ENCODE measurements around the gene CMTM8. TPM values are rescaled to one million over a fixed set of nuclear protein-coding genes. Genes with fewer than 3 reads are reported as not detected.
A peak's percentile ranks its signal among the peaks of the same experiment; 100 is the strongest.

The CMTM8 gene
- total and polyA plus RNA-seq, 4 donors: 15.2 to 24.5 (median 16.8) TPM

GRCh38 chr3:32353351-32353750 is 114.9 kb downstream of the CMTM8 start:
- no peak for DNase-seq
- Histone ChIP-seq H3K27ac (ENCODE audit: low read depth in 1 of 2, low read length in 1 of 2) (no peak overlapping the region), H3K36me3 (ENCODE audit: control insufficient read depth in 4 of 4, insufficient read depth in 4 of 4, low read length in 4 of 4) (peaks cover 0 to 2% (median 0%) of the 10 kb centered on the region in 4 donors), H3K27me3 (ENCODE audit: control insufficient read depth in 3 of 3, insufficient read depth in 3 of 3, low read length in 2 of 3) (no peaks in the 10 kb centered on the region), H3K4me3 (no peak overlapping the region), H3K4me1 (ENCODE audit: control insufficient read depth in 5 of 5, insufficient read depth in 5 of 5, low read length in 5 of 5) (peaks cover 0 to 19% (median 5%) of the 10 kb centered on the region in 5 donors), H3K9ac (ENCODE audit: insufficient read depth in 1 of 2, low read length in 2 of 2) (no peak overlapping the region), H3K9me3 (ENCODE audit: control insufficient read depth in 4 of 4, insufficient read depth in 3 of 4, low read length in 3 of 4) (no peaks in the 10 kb centered on the region)
- WGBS, 2 donors: 94 to 97% methylated on average over 2 of the region's 2 CpGs
- ATAC-seq (ENCODE audit: insufficient read depth, low FRiP score): no peak
- TF ChIP-seq, protein P1, sequence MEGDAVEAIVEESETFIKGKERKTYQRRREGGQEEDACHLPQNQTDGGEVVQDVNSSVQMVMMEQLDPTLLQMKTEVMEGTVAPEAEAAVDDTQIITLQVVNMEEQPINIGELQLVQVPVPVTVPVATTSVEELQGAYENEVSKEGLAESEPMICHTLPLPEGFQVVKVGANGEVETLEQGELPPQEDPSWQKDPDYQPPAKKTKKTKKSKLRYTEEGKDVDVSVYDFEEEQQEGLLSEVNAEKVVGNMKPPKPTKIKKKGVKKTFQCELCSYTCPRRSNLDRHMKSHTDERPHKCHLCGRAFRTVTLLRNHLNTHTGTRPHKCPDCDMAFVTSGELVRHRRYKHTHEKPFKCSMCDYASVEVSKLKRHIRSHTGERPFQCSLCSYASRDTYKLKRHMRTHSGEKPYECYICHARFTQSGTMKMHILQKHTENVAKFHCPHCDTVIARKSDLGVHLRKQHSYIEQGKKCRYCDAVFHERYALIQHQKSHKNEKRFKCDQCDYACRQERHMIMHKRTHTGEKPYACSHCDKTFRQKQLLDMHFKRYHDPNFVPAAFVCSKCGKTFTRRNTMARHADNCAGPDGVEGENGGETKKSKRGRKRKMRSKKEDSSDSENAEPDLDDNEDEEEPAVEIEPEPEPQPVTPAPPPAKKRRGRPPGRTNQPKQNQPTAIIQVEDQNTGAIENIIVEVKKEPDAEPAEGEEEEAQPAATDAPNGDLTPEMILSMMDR (IDR thresholded peaks at IDR 0.05; ENCODE audit: control extremely low read depth, extremely low read depth): no peak

DNA sequence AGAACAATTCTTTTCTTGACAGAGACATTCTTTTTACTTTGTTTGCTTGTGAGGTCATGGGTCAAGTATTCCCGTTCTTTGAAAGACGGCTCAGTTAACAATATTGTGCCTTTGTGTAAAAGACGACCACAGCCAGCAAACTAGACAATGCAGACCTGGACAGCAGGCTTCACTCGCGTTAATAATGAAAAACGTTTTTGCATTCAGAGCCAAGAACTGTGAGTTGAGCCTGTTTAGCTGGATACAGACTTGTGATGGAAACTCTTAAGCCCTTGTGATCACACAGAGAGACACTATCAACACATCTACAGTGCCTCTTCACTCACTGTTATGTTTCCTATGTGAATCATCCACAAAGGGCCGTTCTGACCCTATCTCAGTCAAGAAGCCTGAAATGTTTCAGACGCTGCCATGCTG is 115.9 kb downstream of the CMTM8 start:
- 55 to 71% methylated on average over 8 of the region's 8 CpGs for WGBS, 2 donors
- peaks cover 0 to 2% (median 0%) of the 10 kb centered on the region in 4 donors for H3K36me3 ChIP-seq (ENCODE audit: control insufficient read depth in 4 of 4, insufficient read depth in 4 of 4, low read length in 4 of 4)
- DNase-seq (peak in 2 of 3 donors; percentile 24 to 47), ATAC-seq (ENCODE audit: insufficient read depth, low FRiP score) (no peak)
- H3K9ac ChIP-seq (ENCODE audit: insufficient read depth in 1 of 2, low read length in 2 of 2): no peak overlapping the region
- H3K9me3 ChIP-seq (ENCODE audit: control insufficient read depth in 4 of 4, insufficient read depth in 3 of 4, low read length in 3 of 4): no peaks in the 10 kb centered on the region
- no peaks in the 10 kb centered on the region for H3K27me3 ChIP-seq (ENCODE audit: control insufficient read depth in 3 of 3, insufficient read depth in 3 of 3, low read length in 2 of 3)
- H3K4me3 ChIP-seq: no peak overlapping the region
- H3K27ac ChIP-seq (ENCODE audit: low read depth in 1 of 2, low read length in 1 of 2): no peak overlapping the region
- peaks cover 0 to 19% (median 5%) of the 10 kb centered on the region in 5 donors for H3K4me1 ChIP-seq (ENCODE audit: control insufficient read depth in 5 of 5, insufficient read depth in 5 of 5, low read length in 5 of 5)
- TF ChIP-seq, protein P1 (IDR thresholded peaks at IDR 0.05; ENCODE audit: control extremely low read depth, extremely low read depth): no peak

DNA sequence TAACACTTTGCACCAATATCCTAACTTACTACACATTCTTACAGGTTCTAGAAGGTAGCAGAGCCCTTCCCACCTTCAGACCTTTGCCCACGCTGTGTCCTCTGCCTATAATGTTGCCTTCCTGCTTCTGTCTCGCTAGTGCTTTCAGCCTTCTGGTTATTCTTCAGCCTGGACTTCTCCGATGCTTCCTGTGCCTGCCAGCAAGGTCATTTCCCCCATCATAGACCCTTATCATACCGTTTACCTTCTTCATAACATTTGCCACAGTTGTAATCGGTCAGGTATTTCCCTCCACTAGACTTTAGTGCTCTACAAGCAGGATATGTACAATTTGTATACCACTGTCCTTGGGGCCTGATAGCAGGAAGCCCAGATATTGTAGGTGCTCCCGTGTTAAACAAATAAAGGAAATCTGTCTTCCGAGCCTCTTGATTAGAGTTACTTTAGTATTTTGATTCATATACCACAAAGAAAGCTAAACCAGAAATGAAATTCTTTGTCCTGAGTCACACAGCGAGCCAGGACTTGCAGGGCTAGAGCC is 117.3 kb downstream of the CMTM8 start:
- Histone ChIP-seq H3K4me1 (ENCODE audit: control insufficient read depth in 5 of 5, insufficient read depth in 5 of 5, low read length in 5 of 5) (peaks cover 0 to 19% (median 5%) of the 10 kb centered on the region in 5 donors), H3K36me3 (ENCODE audit: control insufficient read depth in 4 of 4, insufficient read depth in 4 of 4, low read length in 4 of 4) (peaks cover 0 to 6% (median 0%) of the 10 kb centered on the region in 4 donors), H3K27me3 (ENCODE audit: control insufficient read depth in 3 of 3, insufficient read depth in 3 of 3, low read length in 2 of 3) (no peaks in the 10 kb centered on the region), H3K9me3 (ENCODE audit: control insufficient read depth in 4 of 4, insufficient read depth in 3 of 4, low read length in 3 of 4) (no peaks in the 10 kb centered on the region), H3K27ac (ENCODE audit: low read depth in 1 of 2, low read length in 1 of 2) (no peak overlapping the region), H3K4me3 (no peak overlapping the region), H3K9ac (ENCODE audit: insufficient read depth in 1 of 2, low read length in 2 of 2) (no peak overlapping the region)
- no peak for DNase-seq
- ATAC-seq (ENCODE audit: insufficient read depth, low FRiP score): no peak
- WGBS, 2 donors: 61 to 73% methylated on average over 8 of the region's 8 CpGs
- TF ChIP-seq, protein P1 (IDR thresholded peaks at IDR 0.05; ENCODE audit: control extremely low read depth, extremely low read depth): no peak

All from lung (tissue), 12 donors.